ENCODE results near the gene CDH22. TPM values are rescaled to one million over a fixed set of nuclear protein-coding genes. Genes with fewer than 3 reads are reported as not detected.

Gene CDH22
- total and polyA plus RNA-seq, 7 donors: 0.11 to 1.4 (median 0.53) TPM

DNA sequence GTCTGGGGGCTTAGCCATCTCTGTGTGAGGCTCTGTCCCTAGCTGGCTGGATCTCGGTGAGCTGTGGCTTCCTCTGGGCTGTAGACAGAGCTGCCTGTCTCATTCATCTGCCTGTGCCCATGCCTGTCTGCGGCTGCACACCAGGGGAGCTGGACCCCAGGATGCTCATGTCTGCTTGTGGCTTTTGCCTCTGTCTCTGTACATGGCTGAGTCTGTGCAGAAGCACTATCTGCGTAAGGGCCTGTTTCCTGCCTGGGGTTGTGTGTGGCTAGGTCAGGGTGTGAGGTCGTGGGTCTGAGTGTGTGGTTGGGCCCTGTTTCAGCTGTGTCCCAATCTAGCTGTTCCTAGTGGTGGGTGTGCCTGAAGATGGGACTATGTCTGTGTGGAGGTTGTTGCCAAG lies 68.2 kb downstream of the CDH22 start:
- H3K9me3 ChIP-seq: no peaks in the 10 kb centered on the region
- intact Hi-C loops (cut with DNase I): no loop called here

DNA sequence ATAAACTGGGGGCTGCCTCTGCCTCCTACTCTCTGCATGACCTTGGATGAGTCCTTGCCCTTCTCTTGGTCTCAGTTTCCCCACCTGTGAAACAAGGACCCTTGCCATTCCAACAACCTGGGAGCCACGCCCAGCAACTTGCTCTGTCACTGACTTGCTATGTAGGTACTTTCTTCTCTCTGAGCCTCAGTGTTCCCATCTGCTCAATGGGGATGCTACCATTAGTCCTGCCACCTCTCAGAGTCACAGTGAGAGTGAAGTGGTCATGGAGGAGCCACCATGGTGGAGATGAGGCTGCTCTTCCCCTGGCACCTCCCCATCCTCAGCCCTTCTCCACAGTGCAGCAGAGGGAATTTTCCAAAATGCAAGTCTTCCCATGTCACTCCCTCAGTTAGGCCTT lies 70.6 kb downstream of the CDH22 start:
- no peaks in the 10 kb centered on the region for H3K9me3 ChIP-seq
- H3K36me3 ChIP-seq (ENCODE audit: insufficient read depth in 1 of 2, low read depth in 1 of 2): no peaks in the 10 kb centered on the region
- DNase-seq: no peak
- intact Hi-C loops (cut with DNase I): loop anchor here in 1 of 2 donors (2.0 kb wide), 1 partner anchor 19 kb away; no protein-coding TSS in a partner anchor
- peaks cover 0 to 14% (median 5%) of the 10 kb centered on the region in 3 donors for H3K27me3 ChIP-seq (ENCODE audit: insufficient read depth in 3 of 3, low read length in 2 of 3)
- no peaks in the 10 kb centered on the region for H3K4me1 ChIP-seq
- no peak overlapping the region for H3K4me3 ChIP-seq
- TF ChIP-seq, protein P1, sequence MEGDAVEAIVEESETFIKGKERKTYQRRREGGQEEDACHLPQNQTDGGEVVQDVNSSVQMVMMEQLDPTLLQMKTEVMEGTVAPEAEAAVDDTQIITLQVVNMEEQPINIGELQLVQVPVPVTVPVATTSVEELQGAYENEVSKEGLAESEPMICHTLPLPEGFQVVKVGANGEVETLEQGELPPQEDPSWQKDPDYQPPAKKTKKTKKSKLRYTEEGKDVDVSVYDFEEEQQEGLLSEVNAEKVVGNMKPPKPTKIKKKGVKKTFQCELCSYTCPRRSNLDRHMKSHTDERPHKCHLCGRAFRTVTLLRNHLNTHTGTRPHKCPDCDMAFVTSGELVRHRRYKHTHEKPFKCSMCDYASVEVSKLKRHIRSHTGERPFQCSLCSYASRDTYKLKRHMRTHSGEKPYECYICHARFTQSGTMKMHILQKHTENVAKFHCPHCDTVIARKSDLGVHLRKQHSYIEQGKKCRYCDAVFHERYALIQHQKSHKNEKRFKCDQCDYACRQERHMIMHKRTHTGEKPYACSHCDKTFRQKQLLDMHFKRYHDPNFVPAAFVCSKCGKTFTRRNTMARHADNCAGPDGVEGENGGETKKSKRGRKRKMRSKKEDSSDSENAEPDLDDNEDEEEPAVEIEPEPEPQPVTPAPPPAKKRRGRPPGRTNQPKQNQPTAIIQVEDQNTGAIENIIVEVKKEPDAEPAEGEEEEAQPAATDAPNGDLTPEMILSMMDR (IDR thresholded peaks at IDR 0.05): no peak
- H3K27ac ChIP-seq: no peak overlapping the region
- 38 to 50% (median 41%) methylated on average over 1 of the region's 1 CpG for WGBS, 3 donors
- ATAC-seq: no peak

More for the DNA sequence above, 68.2 kb downstream of the CDH22 start:
- Histone ChIP-seq H3K36me3 (ENCODE audit: insufficient read depth in 1 of 2, low read depth in 1 of 2) (no peaks in the 10 kb centered on the region), H3K4me3 (no peak overlapping the region), H3K27me3 (ENCODE audit: insufficient read depth in 3 of 3, low read length in 2 of 3) (peaks cover 0 to 14% (median 5%) of the 10 kb centered on the region in 3 donors), H3K4me1 (no peaks in the 10 kb centered on the region), H3K27ac (no peak overlapping the region)
- no peak for DNase-seq
- ATAC-seq: no peak
- TF ChIP-seq, protein P1 (IDR thresholded peaks at IDR 0.05): no peak
- WGBS, 3 donors: 46 to 61% (median 58%) methylated on average over 4 of the region's 4 CpGs

DNA sequence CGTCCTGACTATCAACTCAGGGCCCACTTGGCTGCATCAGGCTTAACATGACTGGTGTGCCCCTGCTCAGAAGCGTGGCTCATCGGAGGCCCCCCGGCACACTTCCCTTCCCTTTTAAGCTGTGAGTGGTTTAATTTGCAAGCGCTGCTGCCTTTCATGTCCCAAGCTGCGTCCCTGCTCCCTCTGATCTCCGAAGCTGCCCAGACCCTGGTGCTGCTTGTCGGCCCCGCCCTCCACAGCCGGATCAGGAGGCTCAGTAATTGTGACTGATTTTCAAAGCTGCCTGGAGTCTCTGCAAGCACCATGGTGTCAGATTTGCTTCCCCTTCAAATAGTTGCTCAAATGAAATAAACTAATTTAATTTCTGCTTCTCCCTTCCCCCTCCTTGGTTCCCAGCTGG lies 71.1 kb downstream of the CDH22 start:
- no peak overlapping the region for H3K27ac ChIP-seq
- H3K36me3 ChIP-seq (ENCODE audit: insufficient read depth in 1 of 2, low read depth in 1 of 2): no peaks in the 10 kb centered on the region
- H3K4me3 ChIP-seq: no peak overlapping the region
- ATAC-seq (no peak), DNase-seq (no peak)
- H3K4me1 ChIP-seq: no peaks in the 10 kb centered on the region
- WGBS, 3 donors: 8 to 18% (median 16%) methylated on average over 10 of the region's 10 CpGs
- H3K27me3 ChIP-seq (ENCODE audit: insufficient read depth in 3 of 3, low read length in 2 of 3): peaks cover 0 to 14% (median 5%) of the 10 kb centered on the region in 3 donors
- TF ChIP-seq, protein P1 (IDR thresholded peaks at IDR 0.05): no peak
- intact Hi-C loops (cut with DNase I): loop anchor here in 1 of 2 donors (2.0 kb wide), 1 partner anchor 20 kb away; no protein-coding TSS in a partner anchor
- H3K9me3 ChIP-seq: no peaks in the 10 kb centered on the region

DNA sequence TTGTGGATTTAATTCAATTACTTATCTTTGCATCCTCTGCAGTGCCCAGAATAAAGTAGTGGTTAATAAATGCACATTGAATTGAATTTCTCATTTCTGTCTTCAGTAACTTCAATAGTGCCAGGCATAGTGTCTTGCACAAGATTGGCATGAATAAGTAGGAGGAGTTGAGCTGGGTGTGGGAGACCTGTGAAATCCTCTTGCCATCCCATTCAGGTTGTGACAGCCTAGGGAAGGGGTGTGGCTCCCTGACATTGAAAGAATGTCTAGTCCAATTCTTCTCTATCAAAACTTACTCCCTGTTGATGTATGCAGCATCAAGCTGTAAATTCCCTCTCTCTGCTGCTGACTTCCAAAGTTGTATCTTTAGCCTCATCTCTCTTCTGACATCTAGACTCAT lies 73.2 kb downstream of the CDH22 start:
- H3K4me1 ChIP-seq: no peaks in the 10 kb centered on the region
- intact Hi-C loops (cut with DNase I): no loop called here
- TF ChIP-seq, protein P1 (IDR thresholded peaks at IDR 0.05): no peak
- ATAC-seq (peak in 1 of 4 donors; percentile 20), DNase-seq (no peak)
- peaks cover 0 to 14% (median 2%) of the 10 kb centered on the region in 3 donors for H3K27me3 ChIP-seq (ENCODE audit: insufficient read depth in 3 of 3, low read length in 2 of 3)
- no peaks in the 10 kb centered on the region for H3K9me3 ChIP-seq
- no peak overlapping the region for H3K27ac ChIP-seq
- no peak overlapping the region for H3K4me3 ChIP-seq
- H3K36me3 ChIP-seq (ENCODE audit: insufficient read depth in 1 of 2, low read depth in 1 of 2): no peaks in the 10 kb centered on the region

DNA sequence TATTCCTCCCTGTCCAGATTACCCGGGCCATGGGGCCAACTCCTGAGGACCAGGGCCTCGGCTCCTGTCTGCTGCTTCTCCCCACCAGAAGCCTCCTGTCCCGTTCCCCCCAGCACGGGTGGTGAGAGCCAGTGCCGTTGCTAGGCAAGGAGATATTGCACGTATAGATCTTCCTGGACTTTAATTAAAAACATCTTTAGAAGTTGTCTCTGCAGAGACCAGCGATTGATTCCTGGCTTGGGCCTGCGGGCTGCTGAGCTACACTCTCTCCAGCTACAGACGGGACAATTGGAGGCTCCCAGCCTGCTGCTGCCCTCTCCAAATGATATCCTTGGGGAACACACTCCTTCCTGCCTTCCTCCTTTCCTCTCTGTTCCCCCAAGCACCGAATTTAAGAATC lies 74.6 kb downstream of the CDH22 start:
- intact Hi-C loops (cut with DNase I): no loop called here
- no peak overlapping the region for H3K27ac ChIP-seq
- ATAC-seq (no peak), DNase-seq (no peak)
- 60 to 68% (median 67%) methylated on average over 10 of the region's 10 CpGs for WGBS, 3 donors
- H3K4me3 ChIP-seq: no peak overlapping the region
- TF ChIP-seq, protein P1 (IDR thresholded peaks at IDR 0.05): no peak
- H3K4me1 ChIP-seq: no peaks in the 10 kb centered on the region
- no peaks in the 10 kb centered on the region for H3K36me3 ChIP-seq (ENCODE audit: insufficient read depth in 1 of 2, low read depth in 1 of 2)
- peaks cover 0 to 20% (median 2%) of the 10 kb centered on the region in 3 donors for H3K27me3 ChIP-seq (ENCODE audit: insufficient read depth in 3 of 3, low read length in 2 of 3)
- H3K9me3 ChIP-seq: no peaks in the 10 kb centered on the region

Data from psoas muscle (tissue), 8 donors.